ENCODE data around the gene CD68. TPM values are rescaled to one million over a fixed set of nuclear protein-coding genes. Genes with fewer than 3 reads are reported as not detected.

The CD68 gene
- total RNA-seq, 1 experiment from 2014 or later, result 1.6 TPM

GRCh38 chr17:7589891-7590691 lies 10.7 kb downstream of the CD68 start, which contains the start of gene SOX15:
Gene SOX15, minus strand, starts transcription at chr17:7590094. Its CDS starts 418 bp downstream, at chr17:7589676.
- BruUV-seq (replicated peaks), result no TSS peak
- Histone ChIP-seq H3K27me3 (replicated peaks; ENCODE audit: control insufficient read depth, insufficient read depth, low read length) (no peaks in the 10 kb centered on the region), H3K4me3 (ENCODE audit: low read depth, low read length) (no peak within 1 kb of the TSS), H3K9me3 (no peaks in the 10 kb centered on the region), H3K36me3 (ENCODE audit: control insufficient read depth, insufficient read depth, low read length) (no peaks in the 10 kb centered on the region; the same call in 1 of the 2 replicates), H3K4me1 (no peaks in the 10 kb centered on the region)
- no peaks in the 10 kb centered on the region for H3K4me1 Mint-ChIP-seq (ENCODE audit: low read depth, unreplicated experiment)
- no peaks in the 10 kb centered on the region for H3K9me3 Mint-ChIP-seq (ENCODE audit: unreplicated experiment)
- peak within 1 kb of the TSS; percentile 35 for H3K27ac Mint-ChIP-seq (ENCODE audit: unreplicated experiment)
- H3K4me3 Mint-ChIP-seq (ENCODE audit: unreplicated experiment), result no peak within 1 kb of the TSS
- ChIA-PET POLR2A (no interaction called here), CTCF (no interaction called here)
- TF ChIP-seq CTCF (IDR thresholded peaks at IDR 0.05; ENCODE audit: insufficient read depth in 1 of 2, low read depth in 1 of 2, low read length in 1 of 2, severe bottlenecking in 1 of 2, unreplicated experiment in 1 of 2), result no peak
- intact Hi-C loops (cut with micrococcal nuclease; ENCODE audit: unreplicated experiment), result no loop called here
- no peak for DNase-seq
- peaks cover 53% of the 10 kb centered on the region for H3K36me3 Mint-ChIP-seq (ENCODE audit: insufficient read depth, unreplicated experiment)
- no peaks in the 10 kb centered on the region for H3K27me3 Mint-ChIP-seq (ENCODE audit: insufficient read depth, unreplicated experiment)

- H3K4me1 Mint-ChIP-seq (ENCODE audit: low read depth, unreplicated experiment), result no peaks in the 10 kb centered on the region
- DNase-seq, result no peak
- no peak overlapping the region for H3K4me3 Mint-ChIP-seq (ENCODE audit: unreplicated experiment)
- no peaks in the 10 kb centered on the region for H3K36me3 ChIP-seq (ENCODE audit: control insufficient read depth, insufficient read depth, low read length)
- H3K4me1 ChIP-seq, result no peaks in the 10 kb centered on the region
- H3K27me3 Mint-ChIP-seq (ENCODE audit: insufficient read depth, unreplicated experiment), result no peaks in the 10 kb centered on the region
- BruUV-seq (replicated peaks), result no TSS peak
- TF ChIP-seq CTCF (IDR thresholded peaks at IDR 0.05; ENCODE audit: insufficient read depth in 1 of 2, low read depth in 1 of 2, low read length in 1 of 2, severe bottlenecking in 1 of 2, unreplicated experiment in 1 of 2), result no peak
- H3K9me3 ChIP-seq, result no peaks in the 10 kb centered on the region
- H3K4me3 ChIP-seq (ENCODE audit: low read depth, low read length), result no peak overlapping the region
- POLR2A ChIA-PET, result no interaction called here
- intact Hi-C loops (cut with micrococcal nuclease; ENCODE audit: unreplicated experiment), result no loop called here
- no peaks in the 10 kb centered on the region for H3K27me3 ChIP-seq (replicated peaks; ENCODE audit: control insufficient read depth, insufficient read depth, low read length)
- no peaks in the 10 kb centered on the region for H3K9me3 Mint-ChIP-seq (ENCODE audit: unreplicated experiment)
- peaks cover 60% of the 10 kb centered on the region for H3K36me3 Mint-ChIP-seq (ENCODE audit: insufficient read depth, unreplicated experiment)
- CTCF ChIA-PET, result no interaction called here
- H3K27ac Mint-ChIP-seq (ENCODE audit: unreplicated experiment), result peak overlapping the region; percentile 35
These were observed 11.3 kb downstream of the CD68 start for GRCh38 chr17:7590743-7591142.

GRCh38 chr17:7591596-7591995 lies 12.2 kb downstream of the CD68 start:
- no peak for DNase-seq
- intact Hi-C loops (cut with micrococcal nuclease; ENCODE audit: unreplicated experiment), result no loop called here
- Histone ChIP-seq H3K4me3 (ENCODE audit: low read depth, low read length) (no peak overlapping the region), H3K4me1 (no peaks in the 10 kb centered on the region), H3K9me3 (no peaks in the 10 kb centered on the region), H3K36me3 (ENCODE audit: control insufficient read depth, insufficient read depth, low read length) (no peaks in the 10 kb centered on the region), H3K27me3 (replicated peaks; ENCODE audit: control insufficient read depth, insufficient read depth, low read length) (no peaks in the 10 kb centered on the region)
- no peaks in the 10 kb centered on the region for H3K4me1 Mint-ChIP-seq (ENCODE audit: low read depth, unreplicated experiment)
- H3K9me3 Mint-ChIP-seq (ENCODE audit: unreplicated experiment), result no peaks in the 10 kb centered on the region
- no TSS peak for BruUV-seq (replicated peaks)
- TF ChIP-seq CTCF (IDR thresholded peaks at IDR 0.05; ENCODE audit: insufficient read depth in 1 of 2, low read depth in 1 of 2, low read length in 1 of 2, severe bottlenecking in 1 of 2, unreplicated experiment in 1 of 2), result no peak
- no peaks in the 10 kb centered on the region for H3K27me3 Mint-ChIP-seq (ENCODE audit: insufficient read depth, unreplicated experiment)
- no peak overlapping the region for H3K4me3 Mint-ChIP-seq (ENCODE audit: unreplicated experiment)
- peaks cover 66% of the 10 kb centered on the region for H3K36me3 Mint-ChIP-seq (ENCODE audit: insufficient read depth, unreplicated experiment)
- CTCF ChIA-PET, result no interaction called here
- H3K27ac Mint-ChIP-seq (ENCODE audit: unreplicated experiment), result peak overlapping the region; percentile 53
- POLR2A ChIA-PET, result interaction anchor here (0.6 kb wide), 1 partner anchor 172 kb away, joined by 3 read pairs; no protein-coding TSS in a partner anchor
